ENCODE measurements around the gene CD93. TPM values are rescaled to one million over a fixed set of nuclear protein-coding genes. Genes with fewer than 3 reads are reported as not detected.
A peak's percentile ranks its signal among the peaks of the same experiment; 100 is the strongest.

The CD93 gene, protein sequence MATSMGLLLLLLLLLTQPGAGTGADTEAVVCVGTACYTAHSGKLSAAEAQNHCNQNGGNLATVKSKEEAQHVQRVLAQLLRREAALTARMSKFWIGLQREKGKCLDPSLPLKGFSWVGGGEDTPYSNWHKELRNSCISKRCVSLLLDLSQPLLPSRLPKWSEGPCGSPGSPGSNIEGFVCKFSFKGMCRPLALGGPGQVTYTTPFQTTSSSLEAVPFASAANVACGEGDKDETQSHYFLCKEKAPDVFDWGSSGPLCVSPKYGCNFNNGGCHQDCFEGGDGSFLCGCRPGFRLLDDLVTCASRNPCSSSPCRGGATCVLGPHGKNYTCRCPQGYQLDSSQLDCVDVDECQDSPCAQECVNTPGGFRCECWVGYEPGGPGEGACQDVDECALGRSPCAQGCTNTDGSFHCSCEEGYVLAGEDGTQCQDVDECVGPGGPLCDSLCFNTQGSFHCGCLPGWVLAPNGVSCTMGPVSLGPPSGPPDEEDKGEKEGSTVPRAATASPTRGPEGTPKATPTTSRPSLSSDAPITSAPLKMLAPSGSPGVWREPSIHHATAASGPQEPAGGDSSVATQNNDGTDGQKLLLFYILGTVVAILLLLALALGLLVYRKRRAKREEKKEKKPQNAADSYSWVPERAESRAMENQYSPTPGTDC
- 0.05 TPM for polyA plus RNA-seq (2012; ENCODE audit: low read depth, missing spikeins)

DNA sequence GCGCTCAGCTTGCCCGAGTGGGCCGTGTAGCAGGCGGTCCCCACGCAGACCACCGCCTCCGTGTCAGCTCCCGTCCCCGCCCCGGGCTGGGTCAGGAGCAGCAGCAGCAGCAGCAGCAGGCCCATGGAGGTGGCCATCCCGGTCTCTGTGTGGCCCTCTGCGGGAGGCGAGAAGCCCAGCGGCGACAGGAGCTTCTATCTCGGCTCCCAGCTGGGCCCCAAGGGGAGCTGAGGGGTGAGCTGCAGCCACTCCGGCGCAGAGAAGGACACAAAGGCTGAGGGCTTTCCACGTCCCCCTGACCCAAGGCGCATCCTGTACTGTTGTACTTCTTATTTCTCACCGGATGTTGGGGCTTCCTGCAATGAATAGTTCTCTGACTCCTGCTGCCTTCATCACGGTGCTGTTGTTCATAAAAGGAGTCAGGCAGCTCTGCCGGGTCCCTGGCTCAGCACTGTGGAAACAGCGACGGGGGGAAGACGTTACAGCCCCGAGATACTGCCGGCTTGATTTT lies at the start of gene CD93:
Gene CD93 (minus strand): TSS at position 269 of the 511 bp plus-strand sequence. CDS start 132 bp downstream, at position 137.
- DNase-seq (ENCODE audit: insufficient read length, low spot score), result peak; percentile 26
- no peak for FAIRE-seq
- TF ChIP-seq POU2F2 (IDR thresholded peaks at IDR 0.05; ENCODE audit: low read depth, low read length) (no peak), POLR2AphosphoS5 (IDR thresholded peaks at IDR 0.05; ENCODE audit: low read depth, low read length) (no peak), PAX5 (IDR thresholded peaks at IDR 0.05; ENCODE audit: insufficient read depth, low read length, severe bottlenecking) (no peak), TAF1 (IDR thresholded peaks at IDR 0.05; ENCODE audit: low read depth, low read length) (no peak), POLR2A (IDR thresholded peaks at IDR 0.05; ENCODE audit: low read depth, low read length) (no peak), SPI1 (IDR thresholded peaks at IDR 0.05; ENCODE audit: low read depth, low read length) (no peak)

DNA sequence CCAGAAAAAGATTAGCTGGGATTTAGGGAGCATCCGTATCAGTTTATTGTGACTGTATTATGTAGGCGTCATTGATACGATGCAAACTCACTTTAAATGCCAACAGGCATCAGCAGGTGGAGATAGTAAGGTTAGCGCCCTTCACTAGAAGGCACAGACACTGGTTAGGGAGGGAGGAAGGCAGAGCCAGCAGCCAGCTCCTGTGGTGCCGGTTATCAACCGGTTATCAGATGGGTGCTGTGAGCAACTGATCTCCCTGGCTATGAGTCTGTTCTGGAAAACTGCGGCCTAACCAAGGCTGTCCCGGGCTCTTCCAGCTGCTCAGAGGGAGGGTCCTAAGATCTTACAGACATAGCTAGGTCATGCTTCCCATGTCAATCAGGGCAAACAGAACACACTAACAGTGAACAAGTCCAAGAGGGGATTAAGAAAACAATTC lies 47.5 kb upstream of the CD93 start:
- FAIRE-seq (no peak), DNase-seq (ENCODE audit: insufficient read length, low spot score) (no peak)
- TF ChIP-seq PAX5 (IDR thresholded peaks at IDR 0.05; ENCODE audit: insufficient read depth, low read length, severe bottlenecking) (no peak), POLR2A (IDR thresholded peaks at IDR 0.05; ENCODE audit: low read depth, low read length) (no peak), TAF1 (IDR thresholded peaks at IDR 0.05; ENCODE audit: low read depth, low read length) (no peak), POLR2AphosphoS5 (IDR thresholded peaks at IDR 0.05; ENCODE audit: low read depth, low read length) (no peak), POU2F2 (IDR thresholded peaks at IDR 0.05; ENCODE audit: low read depth, low read length) (no peak), SPI1 (IDR thresholded peaks at IDR 0.05; ENCODE audit: low read depth, low read length) (no peak)

GRCh38 chr20:23132930-23133559 lies 46.9 kb upstream of the CD93 start:
- DNase-seq (ENCODE audit: insufficient read length, low spot score) (no peak), FAIRE-seq (no peak)
- TF ChIP-seq POLR2A (IDR thresholded peaks at IDR 0.05; ENCODE audit: low read depth, low read length) (no peak), PAX5 (IDR thresholded peaks at IDR 0.05; ENCODE audit: insufficient read depth, low read length, severe bottlenecking) (no peak), SPI1 (IDR thresholded peaks at IDR 0.05; ENCODE audit: low read depth, low read length) (no peak), POLR2AphosphoS5 (IDR thresholded peaks at IDR 0.05; ENCODE audit: low read depth, low read length) (no peak)

GRCh38 chr20:23132293-23132929 lies 46.3 kb upstream of the CD93 start:
- DNase-seq (ENCODE audit: insufficient read length, low spot score), result no peak
- TF ChIP-seq POLR2A (IDR thresholded peaks at IDR 0.05; ENCODE audit: low read depth, low read length) (no peak), POLR2AphosphoS5 (IDR thresholded peaks at IDR 0.05; ENCODE audit: low read depth, low read length) (no peak), SPI1 (IDR thresholded peaks at IDR 0.05; ENCODE audit: low read depth, low read length) (no peak), TAF1 (IDR thresholded peaks at IDR 0.05; ENCODE audit: low read depth, low read length) (no peak)
- no peak for FAIRE-seq

GRCh38 chr20:23131766-23132165 lies 45.6 kb upstream of the CD93 start:
- no peak for TF ChIP-seq TAF1 (IDR thresholded peaks at IDR 0.05; ENCODE audit: low read depth, low read length)
- no peak for TF ChIP-seq POLR2AphosphoS5 (IDR thresholded peaks at IDR 0.05; ENCODE audit: low read depth, low read length)
- TF ChIP-seq SPI1 (IDR thresholded peaks at IDR 0.05; ENCODE audit: low read depth, low read length), result no peak
- no peak for TF ChIP-seq POLR2A (IDR thresholded peaks at IDR 0.05; ENCODE audit: low read depth, low read length)
- no peak for TF ChIP-seq POU2F2 (IDR thresholded peaks at IDR 0.05; ENCODE audit: low read depth, low read length)
- TF ChIP-seq PAX5 (IDR thresholded peaks at IDR 0.05; ENCODE audit: insufficient read depth, low read length, severe bottlenecking), result no peak
- DNase-seq (ENCODE audit: insufficient read length, low spot score) (no peak), FAIRE-seq (no peak)

DNA sequence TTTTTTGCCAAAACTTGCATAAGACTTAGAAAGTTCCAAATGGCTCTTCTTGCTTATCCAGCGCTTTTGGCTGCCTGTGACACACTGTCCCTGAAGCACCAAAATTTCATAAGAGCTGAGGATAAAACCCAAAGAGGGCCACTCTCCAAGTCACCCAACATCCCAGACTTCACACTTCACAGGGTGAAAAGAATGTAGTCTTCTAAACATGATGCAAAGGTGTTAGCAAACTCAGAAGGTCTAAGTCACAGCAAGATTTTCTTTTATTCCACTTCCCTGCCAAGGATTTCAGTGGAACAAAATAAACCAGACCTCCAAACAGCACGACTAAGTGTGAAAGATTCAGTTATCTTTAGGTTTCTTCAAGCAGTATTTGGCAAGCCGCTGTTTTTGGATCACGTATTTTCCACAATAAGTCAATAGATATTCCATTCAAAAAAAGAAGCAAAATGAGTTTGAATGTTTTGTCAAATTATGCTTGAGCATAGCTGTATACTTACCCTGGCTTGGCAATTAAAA lies 44.6 kb upstream of the CD93 start:
- no peak for TF ChIP-seq TAF1 (IDR thresholded peaks at IDR 0.05; ENCODE audit: low read depth, low read length)
- no peak for TF ChIP-seq POLR2AphosphoS5 (IDR thresholded peaks at IDR 0.05; ENCODE audit: low read depth, low read length)
- TF ChIP-seq SPI1 (IDR thresholded peaks at IDR 0.05; ENCODE audit: low read depth, low read length), result no peak
- TF ChIP-seq POLR2A (IDR thresholded peaks at IDR 0.05; ENCODE audit: low read depth, low read length), result no peak
- no peak for TF ChIP-seq POU2F2 (IDR thresholded peaks at IDR 0.05; ENCODE audit: low read depth, low read length)
- TF ChIP-seq PAX5 (IDR thresholded peaks at IDR 0.05; ENCODE audit: insufficient read depth, low read length, severe bottlenecking), result no peak
- FAIRE-seq (no peak), DNase-seq (ENCODE audit: insufficient read length, low spot score) (no peak)

DNA sequence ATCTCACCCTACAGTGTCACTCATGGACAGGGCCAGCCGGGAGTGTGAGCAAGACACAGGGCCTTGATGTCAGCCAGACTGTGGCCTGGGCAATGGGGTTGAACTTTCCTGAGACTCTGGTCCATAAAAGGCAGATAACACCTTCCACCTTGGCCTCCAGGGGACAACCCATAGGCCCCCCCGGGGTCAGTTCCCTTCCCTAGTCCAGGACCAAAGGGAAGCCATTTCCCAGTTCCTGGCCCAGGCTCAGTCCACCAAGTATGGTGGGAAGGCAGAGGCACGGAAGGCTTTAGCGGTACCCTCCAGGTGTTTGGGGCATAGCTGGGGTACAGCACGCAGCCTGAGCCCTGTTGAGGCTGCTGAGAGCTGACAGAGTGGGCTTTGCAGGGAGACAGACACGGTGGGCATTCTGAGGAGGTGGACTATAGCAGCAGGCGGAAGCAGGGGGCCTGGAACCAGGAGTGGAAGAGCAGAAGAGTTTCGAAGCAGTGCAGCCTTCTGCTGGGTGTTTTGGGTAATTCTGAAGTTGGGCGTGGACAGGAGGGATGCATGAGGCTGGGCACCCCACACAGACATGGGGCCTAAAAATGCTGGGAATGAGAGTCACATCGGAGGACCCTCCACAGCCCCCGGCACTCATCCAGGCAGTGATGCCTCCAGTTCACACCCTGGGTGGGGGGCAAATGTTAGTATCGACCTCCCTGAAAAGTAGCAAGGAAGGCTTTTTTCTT lies 43.9 kb upstream of the CD93 start:
- no peak for FAIRE-seq
- no peak for DNase-seq (ENCODE audit: insufficient read length, low spot score)
- TF ChIP-seq TAF1 (IDR thresholded peaks at IDR 0.05; ENCODE audit: low read depth, low read length) (no peak), SPI1 (IDR thresholded peaks at IDR 0.05; ENCODE audit: low read depth, low read length) (no peak), POU2F2 (IDR thresholded peaks at IDR 0.05; ENCODE audit: low read depth, low read length) (no peak), POLR2AphosphoS5 (IDR thresholded peaks at IDR 0.05; ENCODE audit: low read depth, low read length) (no peak), PAX5 (IDR thresholded peaks at IDR 0.05; ENCODE audit: insufficient read depth, low read length, severe bottlenecking) (no peak), POLR2A (IDR thresholded peaks at IDR 0.05; ENCODE audit: low read depth, low read length) (no peak)

- TF ChIP-seq TAF1 (IDR thresholded peaks at IDR 0.05; ENCODE audit: low read depth, low read length) (no peak), SPI1 (IDR thresholded peaks at IDR 0.05; ENCODE audit: low read depth, low read length) (no peak), POLR2A (IDR thresholded peaks at IDR 0.05; ENCODE audit: low read depth, low read length) (no peak), POLR2AphosphoS5 (IDR thresholded peaks at IDR 0.05; ENCODE audit: low read depth, low read length) (no peak), PAX5 (IDR thresholded peaks at IDR 0.05; ENCODE audit: insufficient read depth, low read length, severe bottlenecking) (no peak), POU2F2 (IDR thresholded peaks at IDR 0.05; ENCODE audit: low read depth, low read length) (no peak)
- DNase-seq (ENCODE audit: insufficient read length, low spot score) (no peak), FAIRE-seq (no peak)
Measured at GRCh38 chr20:23129266-23129665, 43.1 kb upstream of the CD93 start.
